PC-3 (cell line): Measurements from ENCODE around the gene RAD54L2. TPM values are rescaled to one million over a fixed set of nuclear protein-coding genes. Genes with fewer than 3 reads are reported as not detected.
"Not testable (repeated sequence)": the region's sequence is repeated elsewhere in the genome, so short reads cannot be mapped to it uniquely, and the experiment has no call there.

Experiments
- ATAC-seq: fragments of 200-7000 bp; cut with Tn5 transposase; 2 replicates; pipeline ENCODE4 v1.9.1; 2020; ENCODE audit warnings: mild to moderate bottlenecking, moderate library complexity
- BruUV-seq: library from RNA; stranded (reverse); fragments of 400-500 nt; replicated peaks from 2 replicates; lab custom pipeline; 2021; lab: Mats Ljungman, UMichigan
- CTCF ChIA-PET: fragments of 300-600 bp; sonication (Branson Sonifier 250); formaldehyde crosslinking; loops from one replicate; lab custom pipeline; 2022; ENCODE audit warnings: antibody characterized with exemption; lab: Charles Lee
- POLR2A ChIA-PET: fragments of 300-600 bp; sonication (Branson Sonifier 250); formaldehyde crosslinking; loops from one replicate; lab custom pipeline; 2022; ENCODE audit warnings: antibody characterized with exemption; ENCODE audit not compliant: unreplicated experiment; lab: Charles Lee
- DNase-seq: peaks from one replicate; pipeline ENCODE4 v3.0.0-alpha.2; 2015
- H2AFZ ChIP-seq: fragments of 300-600 bp; sonication (generic); 2 replicates; pipeline ENCODE4 v1.6.0; 2016; ENCODE audit warnings: antibody characterized with exemption, low read length
- H3F3A ChIP-seq: fragments of 300-600 bp; sonication (generic); one replicate; pipeline ENCODE4 v1.6.0; 2017; ENCODE audit warnings: antibody characterized with exemption, low read length, control low read depth, mild to moderate bottlenecking; ENCODE audit not compliant: unreplicated experiment
- H3K27ac ChIP-seq: fragments of 300-600 bp; sonication (generic); 2 replicates; pipeline ENCODE4 v1.5.1; 2016; ENCODE audit warnings: mild to moderate bottlenecking, low read length
- H3K27me3 ChIP-seq: fragments of 300-600 bp; sonication (generic); 2 replicates; pipeline ENCODE4 v1.6.1; 2016; ENCODE audit warnings: low read length, mixed read lengths
- H3K36me3 ChIP-seq: fragments of 300-600 bp; sonication (generic); 2 replicates; pipeline ENCODE4 v1.6.1; 2016; ENCODE audit warnings: low read depth, mixed run types, low read length, mixed read lengths
- H3K4me1 ChIP-seq: fragments of 300-600 bp; sonication (generic); 2 replicates; pipeline ENCODE4 v1.5.1; 2016; ENCODE audit warnings: low read length; ENCODE audit not compliant: insufficient read depth
- H3K4me2 ChIP-seq: fragments of 300-600 bp; sonication (generic); 2 replicates; pipeline ENCODE4 v1.6.0; 2016; ENCODE audit warnings: low read length
- H3K4me3 ChIP-seq: fragments of 300-600 bp; sonication (generic); 2 replicates; pipeline ENCODE4 v1.5.1; 2016; ENCODE audit warnings: mild to moderate bottlenecking, low read length, mixed read lengths
- H3K79me2 ChIP-seq: fragments of 300-600 bp; sonication (generic); 2 replicates; pipeline ENCODE4 v1.6.1; 2017; ENCODE audit warnings: low read length, mixed read lengths
- H3K9ac ChIP-seq: fragments of 300-600 bp; sonication (generic); 2 replicates; pipeline ENCODE4 v1.6.0; 2016; ENCODE audit warnings: mild to moderate bottlenecking, low read length
- H3K9me2 ChIP-seq: fragments of 300-600 bp; sonication (generic); replicated peaks from 2 replicates; pipeline ENCODE4 v1.6.1; 2016; ENCODE audit warnings: mixed run types, low read length, mixed read lengths
- H3K9me3 ChIP-seq: fragments of 300-600 bp; sonication (generic); 2 replicates; pipeline ENCODE4 v1.6.1; 2016; ENCODE audit warnings: low read length, mixed read lengths
- H4K20me1 ChIP-seq: fragments of 300-600 bp; sonication (generic); 2 replicates; pipeline ENCODE4 v1.6.1; 2016; ENCODE audit warnings: low read length, mixed read lengths
- CTCF ChIP-seq: fragments of 300-600 bp; sonication (generic); conservative IDR thresholded peaks from 2 replicates; pipeline ENCODE4 v1.5.1; 2017; ENCODE audit warnings: antibody characterized with exemption, low read depth, mild to moderate bottlenecking, low read length
- EZH2 ChIP-seq: fragments of 300-600 bp; sonication (generic); IDR thresholded peaks from one replicate; pipeline ENCODE4 v1.6.1; 2017; ENCODE audit warnings: antibody characterized with exemption, mild to moderate bottlenecking, low read length; ENCODE audit not compliant: unreplicated experiment
- EZH2phosphoT487 ChIP-seq: fragments of 300-600 bp; sonication (generic); IDR thresholded peaks from 2 replicates; pipeline ENCODE4 v1.6.1; 2018; ENCODE audit warnings: mild to moderate bottlenecking, antibody characterized with exemption, low read length, borderline replicate concordance
- intact Hi-C: fragments of 100-400 bp; cut with micrococcal nuclease; formaldehyde crosslinking; loops from 2 replicates; pipeline ENCODE4 v1.9.0; 2023
- total RNA-seq: library from RNA; depleted of rRNA; stranded (reverse); fragments of >200 nt; gene quantifications from 2 replicates; pipeline ENCODE4 v1.2.3, GENCODE V29; 2014

RAD54L2 gene
- total RNA-seq, 1 experiment from 2014 or later = 17.7 TPM

DNA sequence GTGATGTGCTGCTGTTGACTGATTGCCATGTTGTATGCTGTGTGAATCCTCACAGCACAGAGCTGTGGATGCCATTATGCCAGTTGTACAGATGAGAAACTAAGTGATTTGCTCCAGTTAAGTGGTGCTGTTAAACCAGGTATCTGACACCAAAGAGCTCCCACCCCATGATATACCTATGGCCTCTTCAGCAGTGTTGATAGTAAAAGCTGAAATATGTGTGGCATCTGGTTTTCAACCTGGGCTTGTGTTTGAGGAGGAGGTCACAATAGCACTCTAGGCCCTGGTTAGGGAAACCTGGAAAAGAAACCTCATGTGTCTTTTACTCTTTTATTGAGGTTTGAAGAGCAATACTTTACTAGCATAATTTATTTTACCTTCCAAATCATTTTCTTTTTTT is 21.4 kb downstream of the RAD54L2 start:
- Histone ChIP-seq H3K9ac (no peak overlapping the region), H4K20me1 (no peaks in the 10 kb centered on the region), H3F3A (no peaks in the 10 kb centered on the region), H3K9me2 (no peaks in the 10 kb centered on the region), H3K9me3 (no peaks in the 10 kb centered on the region), H3K79me2 (peaks cover 9% of the 10 kb centered on the region; the same call in 1 of the 2 replicates), H2AFZ (no peak overlapping the region), H3K4me1 (no peaks in the 10 kb centered on the region), H3K4me2 (no peak overlapping the region), H3K36me3 (no peaks in the 10 kb centered on the region; the same call in 1 of the 2 replicates), H3K4me3 (no peak overlapping the region), H3K27ac (no peak overlapping the region), H3K27me3 (no peaks in the 10 kb centered on the region)
- DNase-seq (no peak), ATAC-seq (no peak)
- no TSS peak for BruUV-seq
- ChIA-PET POLR2A (interaction anchor here (0.5 kb wide), 1 partner anchor 383 kb away, joined by 3 read pairs; no protein-coding TSS in a partner anchor), CTCF (no interaction called here)
- TF ChIP-seq EZH2phosphoT487 (no peak), CTCF (no peak), EZH2 (no peak)
- intact Hi-C loops = no loop called here

- H3K27me3 ChIP-seq, BruUV-seq, H3K36me3 ChIP-seq, H3K9ac ChIP-seq, intact Hi-C loops, H3K4me1 ChIP-seq, POLR2A ChIA-PET, H3F3A ChIP-seq, DNase-seq, H3K4me3 ChIP-seq, H3K27ac ChIP-seq, H3K9me3 ChIP-seq, H3K4me2 ChIP-seq, H2AFZ ChIP-seq, H3K9me2 ChIP-seq, ATAC-seq, H4K20me1 ChIP-seq: not testable (repeated sequence)
- H3K79me2 ChIP-seq = peaks cover 18% of the 10 kb centered on the region; the same call in 1 of the 2 replicates
- CTCF ChIA-PET = interaction anchor here (0.6 kb wide), 1 partner anchor 61 kb away, joined by 3 read pairs; no protein-coding TSS in a partner anchor
Observed at GRCh38 chr3:51562403-51562802, 23.9 kb downstream of the RAD54L2 start.

GRCh38 chr3:51568036-51568435 is 29.5 kb downstream of the RAD54L2 start:
- no peaks in the 10 kb centered on the region for H3K4me1 ChIP-seq
- H3F3A ChIP-seq = no peaks in the 10 kb centered on the region
- no peaks in the 10 kb centered on the region for H3K9me3 ChIP-seq
- ATAC-seq (no peak), DNase-seq (no peak)
- H3K9me2 ChIP-seq = no peaks in the 10 kb centered on the region
- intact Hi-C loops = no loop called here
- peaks cover 4% of the 10 kb centered on the region; the same call in 1 of the 2 replicates for H4K20me1 ChIP-seq
- no TSS peak for BruUV-seq
- H2AFZ ChIP-seq = no peak overlapping the region
- H3K36me3 ChIP-seq = 0 out of 2 replicates have a peak, but pooled peaks cover 5% of the 10 kb centered on the region
- H3K4me3 ChIP-seq = no peak overlapping the region
- TF ChIP-seq EZH2 (no peak), EZH2phosphoT487 (no peak), CTCF (no peak)
- no peak overlapping the region for H3K9ac ChIP-seq
- no peak overlapping the region for H3K4me2 ChIP-seq
- POLR2A ChIA-PET = no interaction called here
- CTCF ChIA-PET = no interaction called here
- peaks cover 25% of the 10 kb centered on the region for H3K79me2 ChIP-seq
- no peak overlapping the region for H3K27ac ChIP-seq
- no peaks in the 10 kb centered on the region for H3K27me3 ChIP-seq
